ENCODE measurements around the gene MYL6. TPM values are rescaled to one million over a fixed set of nuclear protein-coding genes. Genes with fewer than 3 reads are reported as not detected.

The MYL6 gene
- 1,070 and 1,254 TPM in 2 replicates for total RNA-seq (2014; rRNA removed; shearing (Covaris generic))

DNA sequence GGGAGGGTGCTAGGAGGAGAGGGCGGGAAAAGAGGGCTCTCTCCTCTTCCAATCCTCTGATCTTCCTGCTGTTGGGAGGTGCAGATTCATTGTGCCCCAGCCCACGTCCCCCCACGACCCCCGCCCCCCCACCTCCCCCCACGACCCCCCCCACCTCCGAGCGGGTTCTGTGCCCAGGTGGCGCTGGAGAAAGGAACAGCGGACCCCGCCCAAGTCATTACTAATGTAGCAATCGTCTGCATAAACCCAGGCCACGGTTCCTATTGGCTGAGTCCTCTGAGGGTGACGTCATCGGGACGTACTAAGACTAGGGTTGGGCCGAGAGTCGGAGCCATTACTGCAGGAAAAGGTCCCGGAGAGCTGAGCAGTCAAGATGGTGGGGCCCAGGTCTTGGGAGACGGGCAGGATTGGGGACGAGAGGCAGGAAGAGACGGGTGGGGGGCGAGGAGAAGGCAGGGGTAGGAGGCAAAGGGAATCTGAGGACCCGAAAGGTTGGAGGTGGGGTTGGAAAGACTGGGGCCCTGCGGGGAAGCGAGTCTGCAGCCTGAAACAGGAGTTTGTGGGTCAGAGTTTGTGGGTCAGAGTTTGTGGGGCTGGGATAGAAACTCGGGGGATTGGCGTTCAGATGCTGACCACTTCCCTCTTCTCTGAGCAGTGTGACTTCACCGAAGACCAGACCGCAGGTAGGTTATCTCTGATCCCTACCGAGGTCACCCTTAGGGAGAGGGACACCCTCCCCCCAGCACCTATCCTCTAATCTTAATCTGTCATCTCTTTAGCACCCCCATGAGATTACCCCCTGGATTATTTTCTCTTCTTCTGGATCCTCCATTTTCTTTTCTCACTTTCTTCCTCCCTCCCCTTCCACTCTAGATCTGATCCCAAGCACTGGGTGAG is at the start of gene MYL6:
Gene MYL6 (plus strand): TSS at position 331 of the 897 bp plus-strand sequence. CDS start 43 bp downstream, at position 374.

DNA sequence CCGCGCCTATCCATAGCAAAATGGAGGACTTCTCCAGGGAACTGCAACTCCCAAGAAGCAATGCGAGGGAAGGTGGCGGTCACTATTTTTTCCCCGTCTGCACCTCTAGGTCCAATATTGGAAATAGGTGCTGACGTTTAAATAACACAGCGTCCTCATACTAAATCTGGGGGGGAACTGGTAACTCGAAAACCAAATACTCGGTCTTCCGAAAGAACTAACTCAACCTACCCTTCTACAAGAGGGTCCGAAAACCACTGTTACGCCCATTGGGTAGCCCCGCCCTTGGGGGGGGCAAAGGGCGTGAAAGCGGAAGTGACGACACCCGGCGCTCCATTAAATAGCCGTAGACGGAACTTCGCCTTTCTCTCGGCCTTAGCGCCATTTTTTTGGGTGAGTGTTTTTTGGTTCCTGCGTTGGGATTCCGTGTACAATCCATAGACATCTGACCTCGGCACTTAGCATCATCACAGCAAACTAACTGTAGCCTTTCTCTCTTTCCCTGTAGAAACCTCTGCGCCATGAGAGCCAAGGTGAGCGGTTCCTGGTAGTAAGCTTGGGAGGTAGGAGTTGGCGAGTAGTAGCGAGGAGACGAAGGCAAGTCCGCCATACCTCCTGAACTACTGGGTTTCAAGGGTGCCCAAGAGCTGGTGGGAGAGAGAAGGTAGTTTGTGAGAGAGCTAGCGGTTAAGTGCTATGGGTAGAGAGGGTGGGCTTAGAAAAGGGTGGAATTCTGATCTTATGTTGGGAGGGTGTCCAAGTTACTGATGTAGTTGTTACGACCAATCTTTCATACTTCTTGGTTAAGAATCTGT is 41.7 kb upstream of the MYL6 start, which contains the start of gene RPL41:
Gene RPL41 (plus strand): TSS at position 367 of the 815 bp plus-strand sequence.

DNA sequence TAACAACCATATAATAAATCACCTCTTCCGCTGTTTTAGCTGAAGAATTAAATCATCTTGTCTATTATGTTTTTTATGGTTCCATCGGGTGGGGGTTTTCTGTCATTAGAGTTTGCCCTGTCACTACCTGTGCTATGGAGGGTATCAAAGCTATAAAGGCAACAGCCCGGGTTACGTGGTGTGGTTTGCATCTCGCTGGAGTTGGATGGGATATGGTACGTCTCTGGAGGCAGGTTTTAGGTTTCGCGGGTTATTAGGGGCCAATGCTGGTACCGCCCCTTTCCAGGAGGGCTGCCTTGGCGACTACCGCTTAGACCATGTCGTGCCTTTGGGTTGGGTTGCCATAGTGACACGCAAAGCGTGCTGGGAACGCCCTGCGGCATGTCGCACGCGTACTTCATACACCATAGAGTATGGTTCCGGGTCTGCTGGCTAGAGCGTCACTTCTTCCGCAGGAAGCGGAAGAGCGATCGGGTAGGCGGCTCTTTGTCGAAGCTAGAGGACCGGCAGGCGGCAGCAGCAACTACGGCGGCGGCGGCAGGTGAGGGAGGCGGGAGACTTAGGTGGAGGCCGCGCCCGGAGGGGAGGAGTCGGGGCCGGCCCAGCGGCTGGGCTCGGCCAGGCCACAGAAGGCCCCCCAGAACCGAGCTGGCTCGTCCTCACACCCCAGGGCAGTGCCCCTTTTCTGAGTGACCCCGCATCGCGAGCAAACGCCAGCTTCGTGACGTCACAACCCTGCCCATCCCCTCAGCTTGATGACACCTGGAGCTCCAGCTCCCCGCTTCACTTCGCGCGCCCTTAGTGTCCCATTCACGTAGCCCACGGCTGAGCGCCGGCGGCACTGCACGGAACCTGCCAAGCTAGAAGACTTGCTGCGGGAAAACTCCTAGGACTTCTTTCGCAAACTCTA is 40.1 kb upstream of the MYL6 start, which contains the start of gene ZC3H10:
Gene ZC3H10 (plus strand): TSS at position 489 of the 910 bp plus-strand sequence. CDS start 2,297 bp downstream, outside the sequence.

DNA sequence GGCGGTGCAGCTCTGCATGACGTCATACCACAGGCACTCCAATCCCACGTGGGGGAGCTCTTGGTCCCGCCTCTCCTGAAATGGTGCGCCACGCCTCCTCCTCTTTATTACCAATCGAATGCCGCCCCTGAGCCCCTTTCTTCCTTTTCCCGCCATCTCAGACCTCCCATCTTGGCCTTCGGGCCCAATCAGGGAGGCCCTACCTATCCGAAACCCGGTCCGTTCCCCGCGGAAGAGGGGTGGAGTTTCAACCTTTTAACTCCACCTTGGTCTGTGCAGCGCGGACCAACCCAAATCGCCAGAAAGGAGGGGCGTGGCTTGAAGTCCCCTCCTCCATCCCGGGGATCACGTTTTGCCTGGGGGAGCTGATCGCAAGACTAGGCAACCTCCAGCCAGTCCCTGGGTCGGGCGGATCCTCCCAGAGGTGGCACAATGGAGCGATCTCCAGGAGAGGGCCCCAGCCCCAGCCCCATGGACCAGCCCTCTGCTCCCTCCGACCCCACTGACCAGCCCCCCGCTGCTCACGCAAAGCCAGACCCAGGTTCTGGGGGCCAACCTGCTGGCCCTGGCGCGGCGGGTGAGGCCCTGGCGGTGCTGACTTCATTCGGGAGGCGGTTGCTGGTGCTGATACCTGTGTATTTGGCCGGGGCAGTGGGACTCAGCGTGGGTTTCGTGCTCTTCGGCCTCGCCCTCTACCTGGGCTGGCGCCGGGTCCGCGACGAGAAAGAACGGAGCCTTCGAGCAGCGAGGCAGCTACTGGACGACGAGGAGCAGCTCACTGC is 30.1 kb upstream of the MYL6 start, which contains the start of gene ESYT1:
Gene ESYT1 (plus strand): TSS at position 380 of the 782 bp plus-strand sequence. CDS start 53 bp downstream, at position 433.

DNA sequence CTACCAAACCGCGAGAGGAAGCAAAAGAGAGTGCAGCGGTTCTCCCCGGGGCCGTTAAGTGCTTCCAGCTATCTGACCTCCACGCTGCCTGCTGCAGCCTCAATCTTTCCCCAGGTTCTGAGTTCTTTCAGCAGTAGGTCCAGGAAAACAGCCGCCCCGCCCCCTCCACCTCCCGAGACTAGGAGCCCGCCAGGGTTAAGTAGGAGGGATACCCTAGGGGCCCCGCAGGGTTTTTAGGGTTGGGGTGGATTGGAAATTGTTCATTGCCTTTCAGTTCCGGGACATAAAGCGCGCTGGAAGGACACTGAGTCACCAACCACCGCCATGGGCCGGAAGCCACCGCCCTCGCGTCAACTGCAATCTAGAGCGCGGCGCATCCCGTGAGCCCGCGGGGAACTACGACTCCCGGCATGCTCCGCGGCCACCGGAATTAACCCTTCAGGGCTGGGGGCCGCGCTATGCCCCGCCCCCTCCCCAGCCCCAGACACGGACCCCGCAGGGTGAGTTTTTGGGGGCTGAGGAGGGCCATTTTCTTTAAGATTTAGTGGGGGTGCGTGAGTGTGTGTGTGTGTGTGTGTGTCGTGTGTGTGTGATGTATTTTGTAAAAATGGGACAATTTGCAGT is 5.9 kb upstream of the MYL6 start, which contains the start of gene MYL6B:
Gene MYL6B (plus strand): TSS at position 456 of the 624 bp plus-strand sequence. CDS start 1,332 bp downstream, outside the sequence.

DNA sequence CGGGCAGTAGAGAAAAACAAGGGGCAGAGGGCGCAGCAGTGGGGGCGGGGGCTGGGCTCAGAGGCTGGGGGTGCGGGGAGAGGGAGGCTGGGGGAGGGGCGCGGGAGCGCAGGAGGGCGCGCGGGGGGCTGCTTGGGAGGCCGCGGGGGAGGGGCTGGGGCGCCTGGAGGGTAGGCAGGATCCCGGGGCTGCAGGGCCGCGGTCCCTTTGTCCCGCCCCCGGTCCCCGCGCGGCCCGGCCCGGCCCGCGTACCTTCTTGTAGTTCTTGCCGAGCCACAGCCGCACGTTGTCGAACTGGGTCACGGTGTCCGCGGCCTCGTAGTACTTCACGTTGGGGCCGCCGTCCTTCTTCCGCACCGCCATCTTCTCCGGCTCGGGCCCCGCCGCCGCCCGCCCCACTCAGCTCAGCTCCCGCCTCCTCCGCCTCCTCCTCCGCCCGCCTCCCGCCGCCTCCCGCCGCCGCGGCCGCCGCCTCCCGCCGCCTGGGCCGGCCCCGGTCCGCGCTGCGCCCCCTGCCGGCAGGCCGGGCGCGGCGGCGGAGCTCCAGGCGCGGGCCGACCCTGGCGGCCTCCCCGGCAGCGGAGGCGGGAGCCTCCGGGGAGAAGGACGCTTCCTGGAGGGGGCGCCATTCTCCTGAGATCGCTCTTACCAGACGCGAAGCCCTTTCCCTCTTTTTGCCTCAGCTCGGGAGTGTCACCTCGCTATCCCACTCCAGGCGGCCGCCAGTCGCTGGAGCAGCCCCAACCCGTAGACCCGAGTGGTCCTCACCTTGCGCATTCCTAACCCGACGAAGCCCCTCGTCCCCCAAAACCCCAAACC is 31.1 kb downstream of the MYL6 start, which contains the start of gene SMARCC2:
Gene SMARCC2 (minus strand): TSS at position 385 of the 819 bp plus-strand sequence. CDS start 22 bp downstream, at position 363.

Other genes with a start within 250 kb of the MYL6 start
- 42.0 and 55.8 TPM in 2 replicates for gene PYM1, start 230.5 kb upstream of the MYL6 start, total RNA-seq (2014; rRNA removed; shearing (Covaris generic))
- 29.5 and 33.4 TPM in 2 replicates for gene DGKA, start 227.2 kb upstream of the MYL6 start, total RNA-seq (2014; rRNA removed; shearing (Covaris generic))
- 1.0 and 1.5 TPM in 2 replicates for gene PMEL, start 192.3 kb upstream of the MYL6 start, total RNA-seq (2014; rRNA removed; shearing (Covaris generic))
- gene CDK2, start 191.5 kb upstream of the MYL6 start, total RNA-seq (2014; rRNA removed; shearing (Covaris generic)), result 98.9 and 102 TPM in 2 replicates
- 27.6 and 29.7 TPM in 2 replicates for gene RAB5B, start 184.3 kb upstream of the MYL6 start, total RNA-seq (2014; rRNA removed; shearing (Covaris generic))
- gene SUOX, start 161.1 kb upstream of the MYL6 start, total RNA-seq (2014; rRNA removed; shearing (Covaris generic)), result 12.9 and 14.9 TPM in 2 replicates
- gene IKZF4, start 137.3 kb upstream of the MYL6 start, total RNA-seq (2014; rRNA removed; shearing (Covaris generic)), result 1.7 and 1.8 TPM in 2 replicates
- 184 and 199 TPM in 2 replicates for gene RPS26, start 116.4 kb upstream of the MYL6 start, total RNA-seq (2014; rRNA removed; shearing (Covaris generic))
- 156 and 173 TPM in 2 replicates for gene ERBB3, start 78.2 kb upstream of the MYL6 start, total RNA-seq (2014; rRNA removed; shearing (Covaris generic))
- 478 and 571 TPM in 2 replicates for gene PA2G4, start 53.8 kb upstream of the MYL6 start, total RNA-seq (2014; rRNA removed; shearing (Covaris generic))
- gene RPL41, start 41.7 kb upstream of the MYL6 start, total RNA-seq (2014; rRNA removed; shearing (Covaris generic)), result 7,110 and 8,345 TPM in 2 replicates
- 6.1 and 7.4 TPM in 2 replicates for gene ZC3H10, start 40.1 kb upstream of the MYL6 start, total RNA-seq (2014; rRNA removed; shearing (Covaris generic))
- 122 and 134 TPM in 2 replicates for gene ESYT1, start 30.1 kb upstream of the MYL6 start, total RNA-seq (2014; rRNA removed; shearing (Covaris generic))
- 192 and 196 TPM in 2 replicates for gene MYL6B, start 5.8 kb upstream of the MYL6 start, total RNA-seq (2014; rRNA removed; shearing (Covaris generic))
- gene SMARCC2, start 31.1 kb downstream of the MYL6 start, total RNA-seq (2014; rRNA removed; shearing (Covaris generic)), result 44.2 and 50.5 TPM in 2 replicates
- 115 and 119 TPM in 2 replicates for gene RNF41, start 63.6 kb downstream of the MYL6 start, total RNA-seq (2014; rRNA removed; shearing (Covaris generic))
- gene NABP2, start 66.0 kb downstream of the MYL6 start, total RNA-seq (2014; rRNA removed; shearing (Covaris generic)), result 58.5 and 66.1 TPM in 2 replicates
- gene SLC39A5, start 71.7 kb downstream of the MYL6 start, total RNA-seq (2014; rRNA removed; shearing (Covaris generic)), result not detected in 2 replicates
- 15.9 and 16.3 TPM in 2 replicates for gene ANKRD52, start 100.0 kb downstream of the MYL6 start, total RNA-seq (2014; rRNA removed; shearing (Covaris generic))
- gene COQ10A, start 108.6 kb downstream of the MYL6 start, total RNA-seq (2014; rRNA removed; shearing (Covaris generic)), result 21.2 and 23.2 TPM in 2 replicates
- 115 and 119 TPM in 2 replicates for gene CS, start 142.0 kb downstream of the MYL6 start, total RNA-seq (2014; rRNA removed; shearing (Covaris generic))
- 154 and 163 TPM in 2 replicates for gene CNPY2, start 157.6 kb downstream of the MYL6 start, total RNA-seq (2014; rRNA removed; shearing (Covaris generic))
- 38.7 and 58.8 TPM in 2 replicates for gene PAN2, start 175.6 kb downstream of the MYL6 start, total RNA-seq (2014; rRNA removed; shearing (Covaris generic))
- gene IL23A, start 180.5 kb downstream of the MYL6 start, total RNA-seq (2014; rRNA removed; shearing (Covaris generic)), result 0.21 and 0.23 TPM in 2 replicates
- gene STAT2, start 201.7 kb downstream of the MYL6 start, total RNA-seq (2014; rRNA removed; shearing (Covaris generic)), result 33.0 and 33.2 TPM in 2 replicates
- gene APOF, start 204.5 kb downstream of the MYL6 start, total RNA-seq (2014; rRNA removed; shearing (Covaris generic)), result not detected in 2 replicates